Sigmoid colon (tissue), 7 donors: ENCODE data around the gene COL4A4. TPM values are rescaled to one million over a fixed set of nuclear protein-coding genes. Genes with fewer than 3 reads are reported as not detected.

Experiments
- DNase-seq: peaks from one replicate; pipeline ENCODE4 v3.0.0-alpha.2; 2019
- H3K27ac ChIP-seq, 4 donors: fragments of 200-600 bp; sonication (generic); one replicate each; pipeline ENCODE4 v1.5.1; 2016 to 2019; ENCODE audit warnings: mild to moderate bottlenecking in 1 of 4
- H3K27me3 ChIP-seq, 3 donors: fragments of 200-600 bp; sonication (generic); one replicate each; pipeline ENCODE4 v1.5.1; 2019; ENCODE audit warnings: mild to moderate bottlenecking in 1 of 3
- H3K36me3 ChIP-seq, 4 donors: fragments of 200-600 bp; sonication (generic); one replicate each; pipeline ENCODE4 v1.5.1; 2016 to 2019
- H3K4me1 ChIP-seq, 4 donors: fragments of 200-600 bp; sonication (generic); one replicate each; pipeline ENCODE4 v1.5.1; 2017 to 2019
- H3K4me3 ChIP-seq, 4 donors: fragments of 200-600 bp; sonication (generic); one replicate each; pipeline ENCODE4 v1.5.1; 2017 to 2019; ENCODE audit warnings: mild to moderate bottlenecking in 2 of 4, moderate library complexity in 1 of 4
- H3K9me3 ChIP-seq, 4 donors: fragments of 200-600 bp in 3 of 4; sonication (generic) in 3 of 4; one replicate each; pipeline versions ENCODE4 v1.5.1 to v1.6.1; 2013 to 2019
- CTCF ChIP-seq, 4 experiments: fragments of 450-650 bp in 3 of 4; fragments of 200-600 bp in 1 of 4; IDR thresholded peaks; one replicate each; pipeline ENCODE4 v1.5.1; 2016 to 2019; ENCODE audit warnings: antibody characterized with exemption in 4 of 4, mild to moderate bottlenecking in 3 of 4, moderate library complexity in 2 of 4
- EP300 ChIP-seq, 4 donors: sonication (generic); formaldehyde crosslinking; IDR thresholded peaks; one replicate each; pipeline ENCODE4 v1.6.1; 2017; ENCODE audit warnings: antibody characterized with exemption in 4 of 4
- POLR2A ChIP-seq, 2 donors: fragments of 450-650 bp; IDR thresholded peaks; one replicate each; pipeline ENCODE4 v1.6.1; 2016; ENCODE audit warnings: antibody characterized with exemption in 2 of 2, mild to moderate bottlenecking in 2 of 2, moderate library complexity in 2 of 2
- POLR2AphosphoS5 ChIP-seq, 4 donors: sonication (generic); formaldehyde crosslinking; IDR thresholded peaks; one replicate each; pipeline ENCODE4 v1.6.1; 2017; ENCODE audit warnings: antibody characterized with exemption in 4 of 4
- WGBS, 2 donors: extraction: QIAGEN DNeasy Blood & Tissue Kit; methylation state at CpG; one replicate each; pipeline ENCODE4 v1.1.7; 2013; 5-methylcytosine and 5-hydroxymethylcytosine counted together
- intact Hi-C: fragments of 100-400 bp; cut with DNase I; formaldehyde crosslinking; loops from one replicate; pipeline ENCODE4 v1.15.1; 2023
- polyA plus RNA-seq, 3 donors: library from polyadenylated mRNA; stranded (reverse); fragments of 200-250 nt; gene quantifications; one replicate each; pipeline ENCODE4 v1.2.3, GENCODE V29; 2013
- total RNA-seq, 4 donors: library from RNA; depleted of rRNA; stranded (reverse); fragments of >200 nt; gene quantifications; one replicate each; pipeline ENCODE4 v1.1.0, GENCODE V29; 2016
- donor health status: healthy with polysubstance abuse.
- donor health status: Bipolar disorder and iron deficiency.
- donor health status: healthy.

Gene COL4A4
- total and polyA plus RNA-seq, 7 donors = 0.49 to 1.6 (median 1.2) TPM; not detected in 2

- no peak for DNase-seq
- WGBS, 2 donors = 95 to 98% methylated on average over 3 of the region's 3 CpGs
- TF ChIP-seq POLR2A (IDR thresholded peaks at IDR 0.05) (no peak), POLR2AphosphoS5 (IDR thresholded peaks at IDR 0.05) (no peak), CTCF (IDR thresholded peaks at IDR 0.05) (no peak), EP300 (IDR thresholded peaks at IDR 0.05) (no peak)
- Histone ChIP-seq H3K27me3 (no peaks in the 10 kb centered on the region), H3K9me3 (no peaks in the 10 kb centered on the region), H3K4me3 (no peak overlapping the region), H3K4me1 (peaks cover 0 to 7% (median 2%) of the 10 kb centered on the region in 4 donors), H3K27ac (no peak overlapping the region), H3K36me3 (no peaks in the 10 kb centered on the region)
- intact Hi-C loops = no loop called here
These were observed 201.7 kb downstream of the COL4A4 start for GRCh38 chr2:226962176-226962773.

- no peak overlapping the region for H3K27ac ChIP-seq
- peaks cover 0 to 7% (median 2%) of the 10 kb centered on the region in 4 donors for H3K4me1 ChIP-seq
- intact Hi-C loops = no loop called here
These were observed 204.6 kb downstream of the COL4A4 start for GRCh38 chr2:226959418-226959817.

GRCh38 chr2:226956659-226957058 is 207.3 kb downstream of the COL4A4 start:
- intact Hi-C loops = no loop called here
- Histone ChIP-seq H3K4me1 (no peaks in the 10 kb centered on the region), H3K27me3 (no peaks in the 10 kb centered on the region), H3K27ac (no peak overlapping the region), H3K4me3 (no peak overlapping the region), H3K9me3 (no peaks in the 10 kb centered on the region), H3K36me3 (no peaks in the 10 kb centered on the region)
- DNase-seq = no peak
- TF ChIP-seq EP300 (IDR thresholded peaks at IDR 0.05) (no peak), POLR2A (IDR thresholded peaks at IDR 0.05) (no peak), POLR2AphosphoS5 (IDR thresholded peaks at IDR 0.05) (no peak), CTCF (IDR thresholded peaks at IDR 0.05) (no peak)
- 65 to 77% methylated on average over 1 of the region's 1 CpG for WGBS, 2 donors

More at GRCh38 chr2:226959418-226959817, 204.6 kb downstream of the COL4A4 start:
- Histone ChIP-seq H3K27me3 (no peaks in the 10 kb centered on the region), H3K36me3 (no peaks in the 10 kb centered on the region), H3K4me3 (no peak overlapping the region), H3K9me3 (no peaks in the 10 kb centered on the region)
- no peak for DNase-seq
- 91 to 97% methylated on average over 1 of the region's 1 CpG for WGBS, 2 donors
- TF ChIP-seq POLR2AphosphoS5 (IDR thresholded peaks at IDR 0.05) = no peak
- TF ChIP-seq EP300 (IDR thresholded peaks at IDR 0.05) = no peak
- no peak for TF ChIP-seq CTCF (IDR thresholded peaks at IDR 0.05)
- TF ChIP-seq POLR2A (IDR thresholded peaks at IDR 0.05) = no peak

- Histone ChIP-seq H3K4me1 (no peaks in the 10 kb centered on the region), H3K27ac (no peak overlapping the region), H3K27me3 (no peaks in the 10 kb centered on the region), H3K36me3 (no peaks in the 10 kb centered on the region), H3K4me3 (no peak overlapping the region), H3K9me3 (no peaks in the 10 kb centered on the region)
- intact Hi-C loops = no loop called here
- no peak for TF ChIP-seq POLR2A (IDR thresholded peaks at IDR 0.05)
- no peak for TF ChIP-seq EP300 (IDR thresholded peaks at IDR 0.05)
- no peak for TF ChIP-seq CTCF (IDR thresholded peaks at IDR 0.05)
- no peak for TF ChIP-seq POLR2AphosphoS5 (IDR thresholded peaks at IDR 0.05)
- no peak for DNase-seq
- WGBS, 2 donors = 77 to 92% methylated on average over 6 of the region's 6 CpGs
These were observed 210.2 kb downstream of the COL4A4 start for GRCh38 chr2:226953826-226954225.

GRCh38 chr2:226953206-226953605 is 210.8 kb downstream of the COL4A4 start:
- no peak overlapping the region for H3K4me3 ChIP-seq
- WGBS, 2 donors = 89 to 95% methylated on average over 3 of the region's 3 CpGs
- no peaks in the 10 kb centered on the region for H3K27me3 ChIP-seq
- no peaks in the 10 kb centered on the region for H3K36me3 ChIP-seq
- no peak for DNase-seq
- H3K4me1 ChIP-seq = no peaks in the 10 kb centered on the region
- intact Hi-C loops = no loop called here
- TF ChIP-seq POLR2AphosphoS5 (IDR thresholded peaks at IDR 0.05) (no peak), POLR2A (IDR thresholded peaks at IDR 0.05) (no peak), CTCF (IDR thresholded peaks at IDR 0.05) (no peak), EP300 (IDR thresholded peaks at IDR 0.05) (no peak)
- no peak overlapping the region for H3K27ac ChIP-seq
- H3K9me3 ChIP-seq = no peaks in the 10 kb centered on the region
